GM13977 (cell line): ENCODE data around the gene CHI3L1.

ENCODE experiments used
- DNase-seq: peaks from one replicate; pipeline ENCODE4 v3.0.0; 2012; ENCODE audit warnings: low spot score
- CTCF ChIP-seq: IDR thresholded peaks from 2 replicates; pipeline ENCODE4 v1.5.1; 2012; ENCODE audit warnings: mild to moderate bottlenecking, control low read depth; ENCODE audit not compliant: insufficient read depth; ENCODE audit errors: extremely low read depth, missing control alignments
- in situ Hi-C: fragments of 300-500 bp; cut with MboI; formaldehyde crosslinking; loops from one replicate; pipeline ENCODE4 v1.12.0; 2022; ENCODE audit warnings: low sequenced_read_pairs, low pct_unique_long_range_greater_than_20kb, mixed read lengths, inconsistent platforms; ENCODE audit not compliant: unreplicated experiment

The CHI3L1 gene

GRCh38 chr1:203167026-203167912, 19.2 kb downstream of the CHI3L1 start:
- TF ChIP-seq CTCF: no peak
- no peak for DNase-seq
- in situ Hi-C loops: no loop called here

GRCh38 chr1:203166192-203166940, 20.1 kb downstream of the CHI3L1 start:
- in situ Hi-C loops: no loop called here
- peak; percentile 51 for DNase-seq
- peak; percentile 39 for TF ChIP-seq CTCF

- TF ChIP-seq CTCF: no peak
- DNase-seq: no peak
- in situ Hi-C loops: no loop called here
Observed at GRCh38 chr1:203165800-203166161, 20.7 kb downstream of the CHI3L1 start.

GRCh38 chr1:203165101-203165799, 21.3 kb downstream of the CHI3L1 start:
- in situ Hi-C loops: no loop called here
- no peak for TF ChIP-seq CTCF
- no peak for DNase-seq

GRCh38 chr1:203163891-203164635, 22.4 kb downstream of the CHI3L1 start:
- no peak for TF ChIP-seq CTCF
- in situ Hi-C loops: no loop called here
- DNase-seq: no peak

GRCh38 chr1:203162403-203162802, 24.1 kb downstream of the CHI3L1 start:
- TF ChIP-seq CTCF: no peak
- in situ Hi-C loops: no loop called here
- DNase-seq: no peak
